ENCODE results near the gene RASA3. TPM values are rescaled to one million over a fixed set of nuclear protein-coding genes. Genes with fewer than 3 reads are reported as not detected.

The RASA3 gene
- total RNA-seq, 1 experiment from 2014 or later: 18.6 TPM

- no peak within 1 kb of the TSS for H3K27ac ChIP-seq (ENCODE audit: low read depth, low read length)
- no peak within 1 kb of the TSS for H2AFZ ChIP-seq (ENCODE audit: low read depth, low read length, poor library complexity, severe bottlenecking)
- ChIA-PET CTCF (no interaction called here), POLR2A (no interaction called here), RAD21 (ENCODE audit: low non-redundant PET in 1 of 2, low total read pairs in 2 of 2, uncharacterized antibody in 2 of 2, unreplicated experiment in 2 of 2) (no interaction called here)
- no peaks in the 10 kb centered on the region for H3K79me2 ChIP-seq (ENCODE audit: insufficient read depth, low read length)
- no peaks in the 10 kb centered on the region for H3K4me1 ChIP-seq (ENCODE audit: control insufficient read depth in 1 of 2, insufficient read depth in 2 of 2, low read length in 2 of 2)
- H4K20me1 ChIP-seq (ENCODE audit: insufficient read depth): no peaks in the 10 kb centered on the region
- H3K9me2 ChIP-seq (ENCODE audit: insufficient read depth): no peaks in the 10 kb centered on the region
- DNase-seq (ENCODE audit: low read depth, low spot score) (no peak), ATAC-seq (no peak)
- H3K27me3 ChIP-seq (ENCODE audit: insufficient read depth, low read length): peaks cover 8% of the 10 kb centered on the region; the same call in 1 of the 2 replicates
- no peaks in the 10 kb centered on the region for H3K9me3 ChIP-seq (ENCODE audit: control insufficient read depth in 1 of 2, insufficient read depth in 1 of 2, low read depth in 1 of 2, low read length in 2 of 2)
- intact Hi-C loops (cut with micrococcal nuclease): no loop called here
- BruUV-seq (replicated peaks): no TSS peak
- H3K36me3 ChIP-seq (ENCODE audit: control insufficient read depth in 1 of 2, insufficient read depth in 2 of 2, low read length in 2 of 2): no peaks in the 10 kb centered on the region
- TF ChIP-seq REST (IDR thresholded peaks at IDR 0.05; ENCODE audit: low read depth) (no peak), YY1 (IDR thresholded peaks at IDR 0.05; ENCODE audit: extremely low read depth, insufficient replicate concordance, low read depth, low read length) (no peak), ZBTB33 (IDR thresholded peaks at IDR 0.05; ENCODE audit: extremely low read depth, insufficient replicate concordance, low read length) (no peak), SRF (IDR thresholded peaks at IDR 0.05; ENCODE audit: low read depth) (no peak), JUND (IDR thresholded peaks at IDR 0.05) (no peak), SP1 (IDR thresholded peaks at IDR 0.05; ENCODE audit: low read depth) (no peak), CTCF (IDR thresholded peaks at IDR 0.05 in 2 of 3, conservative IDR thresholded peaks at IDR 0.05 in 1 of 3; ENCODE audit: borderline replicate concordance in 1 of 3, insufficient read depth in 1 of 3, low read depth in 2 of 3, low read length in 2 of 3) (no peak), EGR1 (IDR thresholded peaks at IDR 0.05; ENCODE audit: low read depth) (no peak), CEBPB (IDR thresholded peaks at IDR 0.05; ENCODE audit: low read depth) (no peak), CBX3 (IDR thresholded peaks at IDR 0.05; ENCODE audit: low read depth) (no peak), MAX (IDR thresholded peaks at IDR 0.05) (no peak), ELF1 (IDR thresholded peaks at IDR 0.05; ENCODE audit: borderline replicate concordance, low read depth) (no peak), ZNF274 (IDR thresholded peaks at IDR 0.05; ENCODE audit: low read depth, low read length) (no peak), EZH2phosphoT487 (IDR thresholded peaks at IDR 0.05; ENCODE audit: borderline replicate concordance) (no peak), ZFX (IDR thresholded peaks at IDR 0.05) (no peak), SIN3A (IDR thresholded peaks at IDR 0.05; ENCODE audit: low read depth) (no peak), ATF3 (IDR thresholded peaks at IDR 0.05) (no peak), FOSL1 (IDR thresholded peaks at IDR 0.05; ENCODE audit: low read depth) (no peak), EZH2 (IDR thresholded peaks at IDR 0.05) (no peak)
- H3K9ac ChIP-seq (ENCODE audit: low read length): no peak within 1 kb of the TSS
- no peak within 1 kb of the TSS for H3K4me3 ChIP-seq (replicated peaks in 1 of 2; ENCODE audit: low read depth in 1 of 2, low read length in 2 of 2)
- no peak within 1 kb of the TSS for H3K4me2 ChIP-seq (ENCODE audit: low read length)
Observed at GRCh38 chr13:114179087-114179658, 46.8 kb upstream of the RASA3 start, which contains the start of gene CFAP97D2. Gene CFAP97D2 (plus strand): TSS chr13:114179257. CDS start chr13:114179331, 74 bp downstream.

Data from HCT116 (cell line).